K562 (cell line): Measurements from ENCODE around the gene RPL39L. TPM values are rescaled to one million over a fixed set of nuclear protein-coding genes. Genes with fewer than 3 reads are reported as not detected.

Source experiments
- FOSL1 ChIP-seq: fragments of 200-800 bp; sonication (Bioruptor generic); conservative IDR thresholded peaks from 2 replicates; pipeline ENCODE4 v1.6.1; 2016; ENCODE audit warnings: missing genetic modification characterization, missing compliant biosample characterization
- JUND ChIP-seq, 2 experiments: IDR thresholded peaks; 2 replicates in 1 of 2; 3 replicates in 1 of 2; pipeline ENCODE4 v1.6.1; 2011; ENCODE audit warnings: borderline replicate concordance in 2 of 2, low read depth in 2 of 2, low read length in 2 of 2, improper control_type of control experiment in 1 of 2, missing biosample characterization in 1 of 2, missing genetic modification characterization in 1 of 2, missing genetic modification reagents in 1 of 2
- MYC ChIP-seq, 2 experiments: fragments of 250-450 bp in 1 of 2; sonication (Bioruptor Pico) in 1 of 2; IDR thresholded peaks; 2 replicates each; pipeline versions ENCODE4 v1.5.1 to v1.6.1; 2012 to 2021; ENCODE audit warnings: low read depth in 2 of 2, borderline replicate concordance in 1 of 2, improper control_type of control experiment in 1 of 2, low read length in 1 of 2, mild to moderate bottlenecking in 1 of 2, moderate library complexity in 1 of 2
- ZNF212 ChIP-seq: fragments of 450-650 bp; formaldehyde crosslinking; IDR thresholded peaks from 2 replicates; pipeline ENCODE4 v1.4.0; 2020; ENCODE audit warnings: mild to moderate bottlenecking
- ZNF41 ChIP-seq: fragments of 250-450 bp; sonication (Bioruptor Pico); conservative IDR thresholded peaks from 2 replicates; pipeline ENCODE4 v1.4.0; 2020; ENCODE audit warnings: mild to moderate bottlenecking
- ZNF830 ChIP-seq: fragments of 250-450 bp; sonication (Bioruptor Pico); IDR thresholded peaks from 2 replicates; pipeline ENCODE4 v1.5.0; 2021; ENCODE audit warnings: mild to moderate bottlenecking
- polyA plus RNA-seq, 8 experiments: library from polyadenylated mRNA; depleted of rRNA in 4 of 8; stranded (reverse) in 5 of 8; unstranded in 3 of 8; fragments of >200 nt; fragmentation: Nextera tagmentation in 2 of 8; fragmentation: Illumina TruSeq in 1 of 8; extraction: Ambion mirVana in 2 of 8; extraction: Trizol in 1 of 8; gene quantifications; 2 replicates each; pipeline versions ENCODE4 v1.2.1 to v1.2.3, GENCODE V29; 2011 to 2014; ENCODE audit warnings: inconsistent platforms in 1 of 8, missing spikeins in 1 of 8
- total RNA-seq, 7 experiments: library from RNA; depleted of rRNA in 6 of 7; stranded (reverse); fragments of >200 nt in 6 of 7; fragmentation: Illumina TruSeq in 2 of 7; extraction: Trizol in 2 of 7; gene quantifications; 2 replicates each; pipeline versions ENCODE4 v1.2.1 to v1.2.3, GENCODE V29; 2011 to 2021; ENCODE audit warnings: low replicate concordance in 1 of 7
- TF ChIP-seq, protein P1 (sequence below): fragments of 450-650 bp; formaldehyde crosslinking; IDR thresholded peaks from 2 replicates; pipeline ENCODE4 v1.4.0; 2020; ENCODE audit warnings: mild to moderate bottlenecking, mixed read lengths
- TF ChIP-seq, protein P2 (sequence below): fragments of 450-650 bp; formaldehyde crosslinking; IDR thresholded peaks from 2 replicates; pipeline ENCODE4 v1.4.0; 2022; ENCODE audit warnings: mild to moderate bottlenecking, moderate library complexity
- TF ChIP-seq, protein P3 (sequence below): sonication (generic); formaldehyde crosslinking; IDR thresholded peaks from 2 replicates; pipeline ENCODE4 v1.9.0; 2022; ENCODE audit warnings: mild to moderate bottlenecking, missing genetic modification reagents
- TF ChIP-seq, protein P4 (sequence below): IDR thresholded peaks from 2 replicates; pipeline ENCODE4 v1.6.1; 2016; ENCODE audit warnings: missing genetic modification characterization, missing compliant biosample characterization
- TF ChIP-seq, protein P5 (sequence below), 2 experiments: IDR thresholded peaks; 2 replicates each; pipeline ENCODE4 v1.6.1; 2011; ENCODE audit warnings: borderline replicate concordance in 1 of 2, control low read depth in 1 of 2, low read depth in 1 of 2, low read length in 1 of 2, mild to moderate bottlenecking in 1 of 2, mixed read lengths in 1 of 2, moderate library complexity in 1 of 2; ENCODE audit not compliant: insufficient read depth in 1 of 2, insufficient read length in 1 of 2, poor library complexity in 1 of 2, severe bottlenecking in 1 of 2; ENCODE audit errors: extremely low read depth in 1 of 2
- TF ChIP-seq, protein P6 (sequence below): fragments of 250-450 bp; sonication (Bioruptor Pico); IDR thresholded peaks from 2 replicates; pipeline ENCODE4 v1.8.0; 2022; ENCODE audit warnings: moderate library complexity, mild to moderate bottlenecking, inconsistent platforms

The RPL39L gene
- total and polyA plus RNA-seq, 9 of the 15 experiments (the other 6 are each of a cell fraction or from before 2014, with no cell fraction given) = 15.0 to 122 (median 45.5) TPM

DNA sequence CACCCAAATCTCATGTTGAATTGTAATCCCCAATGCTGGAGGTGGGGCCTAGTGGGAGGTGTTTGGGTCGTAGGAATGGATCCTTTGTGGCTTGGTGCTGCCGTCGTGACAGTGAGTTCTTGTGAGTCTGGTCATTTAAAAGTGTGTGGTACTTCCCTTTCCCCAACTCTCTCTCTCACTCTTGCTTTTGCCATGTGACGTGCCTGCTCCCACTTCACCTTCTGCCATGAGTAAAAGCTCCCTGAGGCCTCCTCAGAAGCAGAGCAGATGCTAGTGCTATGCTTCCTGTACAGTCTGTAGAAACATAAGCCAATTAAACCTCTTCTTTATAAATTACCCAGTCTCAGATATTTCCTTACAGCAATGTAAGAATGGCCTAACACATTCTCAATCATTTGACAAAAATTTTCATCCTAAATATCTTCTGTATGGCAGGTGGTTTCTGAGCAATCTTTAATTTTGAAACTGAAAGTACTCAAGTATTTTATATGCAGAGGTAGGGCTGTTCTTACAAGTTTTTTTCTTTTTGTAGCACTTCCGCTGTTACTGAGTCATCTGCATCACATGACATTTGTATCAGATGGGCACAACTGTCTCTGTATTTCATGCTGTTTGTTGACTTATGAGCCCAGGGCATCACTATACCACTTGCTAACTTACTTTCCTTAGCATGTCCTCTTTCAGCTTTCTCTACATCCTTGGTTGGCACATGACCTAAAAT is 8.8 kb downstream of the RPL39L start (continued):
- TF ChIP-seq, protein P1, sequence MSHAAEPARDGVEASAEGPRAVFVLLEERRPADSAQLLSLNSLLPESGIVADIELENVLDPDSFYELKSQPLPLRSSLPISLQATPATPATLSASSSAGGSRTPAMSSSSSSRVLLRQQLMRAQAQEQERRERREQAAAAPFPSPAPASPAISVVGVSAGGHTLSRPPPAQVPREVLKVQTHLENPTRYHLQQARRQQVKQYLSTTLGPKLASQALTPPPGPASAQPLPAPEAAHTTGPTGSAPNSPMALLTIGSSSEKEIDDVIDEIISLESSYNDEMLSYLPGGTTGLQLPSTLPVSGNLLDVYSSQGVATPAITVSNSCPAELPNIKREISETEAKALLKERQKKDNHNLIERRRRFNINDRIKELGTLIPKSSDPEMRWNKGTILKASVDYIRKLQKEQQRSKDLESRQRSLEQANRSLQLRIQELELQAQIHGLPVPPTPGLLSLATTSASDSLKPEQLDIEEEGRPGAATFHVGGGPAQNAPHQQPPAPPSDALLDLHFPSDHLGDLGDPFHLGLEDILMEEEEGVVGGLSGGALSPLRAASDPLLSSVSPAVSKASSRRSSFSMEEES (CRISPR knock-in tag) = peak; percentile 49
- no peak for TF ChIP-seq ZNF212 (CRISPR knock-in tag)
- TF ChIP-seq, protein P2, sequence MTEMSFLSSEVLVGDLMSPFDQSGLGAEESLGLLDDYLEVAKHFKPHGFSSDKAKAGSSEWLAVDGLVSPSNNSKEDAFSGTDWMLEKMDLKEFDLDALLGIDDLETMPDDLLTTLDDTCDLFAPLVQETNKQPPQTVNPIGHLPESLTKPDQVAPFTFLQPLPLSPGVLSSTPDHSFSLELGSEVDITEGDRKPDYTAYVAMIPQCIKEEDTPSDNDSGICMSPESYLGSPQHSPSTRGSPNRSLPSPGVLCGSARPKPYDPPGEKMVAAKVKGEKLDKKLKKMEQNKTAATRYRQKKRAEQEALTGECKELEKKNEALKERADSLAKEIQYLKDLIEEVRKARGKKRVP (CRISPR knock-in tag) = no peak
- no peak for TF ChIP-seq ZNF830 (CRISPR knock-in tag)
- no peak for TF ChIP-seq MYC (IDR thresholded peaks at IDR 0.05; ENCODE audit: low read depth, low read length)
- TF ChIP-seq MYC (CRISPR knock-in tag; IDR thresholded peaks at IDR 0.05; ENCODE audit: borderline replicate concordance, low read depth) = no peak
- TF ChIP-seq, protein P3, sequence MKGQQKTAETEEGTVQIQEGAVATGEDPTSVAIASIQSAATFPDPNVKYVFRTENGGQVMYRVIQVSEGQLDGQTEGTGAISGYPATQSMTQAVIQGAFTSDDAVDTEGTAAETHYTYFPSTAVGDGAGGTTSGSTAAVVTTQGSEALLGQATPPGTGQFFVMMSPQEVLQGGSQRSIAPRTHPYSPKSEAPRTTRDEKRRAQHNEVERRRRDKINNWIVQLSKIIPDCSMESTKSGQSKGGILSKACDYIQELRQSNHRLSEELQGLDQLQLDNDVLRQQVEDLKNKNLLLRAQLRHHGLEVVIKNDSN (CRISPR knock-in tag) = peak; percentile 49; the same call in 1 of the 2 replicates
- TF ChIP-seq, protein P4, sequence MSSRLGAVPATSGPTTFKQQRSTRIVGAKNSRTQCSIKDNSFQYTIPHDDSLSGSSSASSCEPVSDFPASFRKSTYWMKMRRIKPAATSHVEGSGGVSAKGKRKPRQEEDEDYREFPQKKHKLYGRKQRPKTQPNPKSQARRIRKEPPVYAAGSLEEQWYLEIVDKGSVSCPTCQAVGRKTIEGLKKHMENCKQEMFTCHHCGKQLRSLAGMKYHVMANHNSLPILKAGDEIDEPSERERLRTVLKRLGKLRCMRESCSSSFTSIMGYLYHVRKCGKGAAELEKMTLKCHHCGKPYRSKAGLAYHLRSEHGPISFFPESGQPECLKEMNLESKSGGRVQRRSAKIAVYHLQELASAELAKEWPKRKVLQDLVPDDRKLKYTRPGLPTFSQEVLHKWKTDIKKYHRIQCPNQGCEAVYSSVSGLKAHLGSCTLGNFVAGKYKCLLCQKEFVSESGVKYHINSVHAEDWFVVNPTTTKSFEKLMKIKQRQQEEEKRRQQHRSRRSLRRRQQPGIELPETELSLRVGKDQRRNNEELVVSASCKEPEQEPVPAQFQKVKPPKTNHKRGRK (tag) = no peak
- peak; percentile 83 for TF ChIP-seq FOSL1 (tag)
- TF ChIP-seq, protein P5, sequence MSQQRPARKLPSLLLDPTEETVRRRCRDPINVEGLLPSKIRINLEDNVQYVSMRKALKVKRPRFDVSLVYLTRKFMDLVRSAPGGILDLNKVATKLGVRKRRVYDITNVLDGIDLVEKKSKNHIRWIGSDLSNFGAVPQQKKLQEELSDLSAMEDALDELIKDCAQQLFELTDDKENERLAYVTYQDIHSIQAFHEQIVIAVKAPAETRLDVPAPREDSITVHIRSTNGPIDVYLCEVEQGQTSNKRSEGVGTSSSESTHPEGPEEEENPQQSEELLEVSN (IDR thresholded peaks at IDR 0.05; ENCODE audit: borderline replicate concordance in 1 of 2, extremely low read depth in 1 of 2, insufficient read depth in 1 of 2, insufficient read length in 1 of 2, low read depth in 1 of 2, low read length in 1 of 2, poor library complexity in 1 of 2, severe bottlenecking in 1 of 2) = no peak
- peak; percentile 62; the same call in 1 of the 2 replicates for TF ChIP-seq JUND (IDR thresholded peaks at IDR 0.05; ENCODE audit: borderline replicate concordance, low read depth, low read length)
- no peak for TF ChIP-seq JUND (tag; IDR thresholded peaks at IDR 0.05; ENCODE audit: borderline replicate concordance, low read depth, low read length)
- TF ChIP-seq, protein P6, sequence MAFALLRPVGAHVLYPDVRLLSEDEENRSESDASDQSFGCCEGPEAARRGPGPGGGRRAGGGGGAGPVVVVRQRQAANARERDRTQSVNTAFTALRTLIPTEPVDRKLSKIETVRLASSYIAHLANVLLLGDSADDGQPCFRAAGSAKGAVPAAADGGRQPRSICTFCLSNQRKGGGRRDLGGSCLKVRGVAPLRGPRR = no peak
- no peak for TF ChIP-seq ZNF41 (CRISPR knock-in tag)
